ENCODE data around the gene ARF4.
"Not testable (repeated sequence)": the region's sequence is repeated elsewhere in the genome, so short reads cannot be mapped to it uniquely, and the experiment has no call there.

Gene ARF4

GRCh38 chr3:57597127-57597923, at the start of gene ARF4:
Gene ARF4 (minus strand): TSS chr3:57597344. CDS start chr3:57597140, 204 bp downstream.
- peak; percentile 97 for DNase-seq (ENCODE audit: low read depth)

- DNase-seq (ENCODE audit: low read depth): no peak
These were observed 49.6 kb upstream of the ARF4 start for GRCh38 chr3:57646723-57647122.

- no peak for DNase-seq (ENCODE audit: low read depth)
These were observed 47.6 kb upstream of the ARF4 start for GRCh38 chr3:57644740-57645139.

- DNase-seq (ENCODE audit: low read depth): no peak
These were observed 40.2 kb upstream of the ARF4 start for GRCh38 chr3:57637391-57637790.

DNA sequence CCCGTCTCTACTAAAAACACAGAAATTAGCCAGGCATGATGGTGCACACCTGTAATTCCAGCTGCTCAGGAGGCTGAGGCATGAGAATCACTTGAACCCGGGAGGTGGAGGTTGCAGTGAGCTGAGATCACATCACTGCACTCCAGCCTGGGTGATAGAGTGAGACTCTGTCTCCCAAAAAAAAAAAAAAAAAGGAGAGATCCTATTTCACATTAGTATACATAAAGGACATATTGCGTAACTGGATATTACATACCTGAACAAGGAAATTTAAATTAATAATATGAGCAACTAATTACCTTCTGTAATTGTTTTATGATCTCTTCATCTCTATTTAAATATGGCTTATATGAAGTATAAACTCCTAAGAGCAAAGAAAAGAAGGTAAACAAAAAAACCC, 37.1 kb upstream of the ARF4 start:
- DNase-seq (ENCODE audit: low read depth): not testable (repeated sequence)

- DNase-seq (ENCODE audit: low read depth): no peak
These were observed 30.8 kb upstream of the ARF4 start for GRCh38 chr3:57627976-57628375.

DNA sequence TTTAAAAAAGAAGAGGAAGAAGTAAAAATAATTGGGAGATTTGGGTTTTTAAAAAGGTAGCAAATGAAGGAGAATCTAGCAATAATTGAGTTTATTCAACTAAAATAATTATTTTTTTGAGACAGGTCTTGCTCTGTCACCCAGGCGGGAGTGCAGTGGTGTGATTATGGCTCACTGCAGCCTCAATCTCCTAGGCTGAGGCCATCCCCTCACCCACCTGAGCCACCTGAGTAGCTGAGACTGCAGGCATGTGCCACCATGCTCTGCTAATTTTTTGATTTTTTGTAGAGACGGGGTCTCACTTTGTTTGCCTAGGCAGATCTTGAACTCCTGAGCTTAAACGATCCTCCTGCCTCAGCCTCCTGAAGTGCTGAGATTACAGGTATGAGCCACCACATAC, 27.7 kb upstream of the ARF4 start:
- DNase-seq (ENCODE audit: low read depth): no peak

DNA sequence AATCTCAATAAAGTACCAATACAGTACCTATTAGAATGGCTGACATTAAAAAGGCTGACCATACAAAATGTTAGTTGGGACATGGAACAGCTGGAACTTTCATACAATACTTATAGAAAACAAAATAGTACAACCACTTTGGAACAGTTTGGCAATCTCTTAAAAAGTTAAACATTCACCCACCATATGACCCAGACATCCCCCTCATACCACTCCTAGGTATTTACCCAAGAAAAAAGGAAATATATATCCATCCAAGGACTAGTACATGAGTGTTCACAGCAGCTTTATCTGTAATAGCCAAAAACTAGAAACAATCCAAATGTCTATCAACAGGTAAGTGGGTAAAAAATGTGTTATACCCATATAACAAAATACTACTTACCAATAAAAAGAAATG, 25.2 kb upstream of the ARF4 start:
- no peak for DNase-seq (ENCODE audit: low read depth)

DNA sequence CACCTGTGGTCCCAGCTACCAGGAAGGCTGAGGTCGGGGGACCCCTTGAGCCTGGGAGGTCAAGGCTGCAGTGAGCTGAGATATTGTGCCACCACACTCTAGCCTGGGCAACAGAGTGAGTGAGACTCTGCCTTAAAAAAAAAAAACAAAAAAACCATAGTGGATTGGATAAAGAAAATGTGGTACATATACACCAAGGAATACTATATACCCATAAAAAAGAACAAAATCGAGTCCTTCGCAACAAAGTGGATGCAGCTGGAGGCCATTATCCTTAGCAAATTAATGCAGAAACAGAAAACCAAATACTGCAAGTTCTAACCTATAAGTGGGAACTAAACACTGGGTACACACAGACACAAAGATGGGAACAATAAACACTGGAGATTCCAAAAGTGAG, 20.6 kb upstream of the ARF4 start:
- no peak for DNase-seq (ENCODE audit: low read depth)

GRCh38 chr3:57616233-57616632, 19.1 kb upstream of the ARF4 start:
- no peak for DNase-seq (ENCODE audit: low read depth)

DNA sequence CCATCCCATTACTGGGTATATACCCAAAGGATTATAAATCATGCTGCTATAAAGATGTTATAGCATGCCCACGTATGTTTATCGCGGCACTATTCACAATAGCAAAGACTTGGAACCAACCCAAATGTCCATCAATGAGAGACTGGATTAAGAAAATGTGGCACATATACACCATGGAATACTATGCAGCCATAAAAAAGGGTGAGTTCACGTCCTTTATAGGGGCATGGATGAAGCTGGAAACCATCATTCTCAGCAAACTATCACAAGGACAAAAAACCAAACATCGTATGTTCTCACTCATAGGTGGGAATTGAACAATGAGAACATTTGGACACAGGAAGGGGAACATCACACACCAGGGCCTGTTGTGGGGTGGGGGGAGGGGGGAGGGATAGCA, 14.7 kb upstream of the ARF4 start:
- not testable (repeated sequence) for DNase-seq (ENCODE audit: low read depth)

- DNase-seq (ENCODE audit: low read depth): no peak
These were observed 8.5 kb upstream of the ARF4 start for GRCh38 chr3:57605683-57606082.

DNA sequence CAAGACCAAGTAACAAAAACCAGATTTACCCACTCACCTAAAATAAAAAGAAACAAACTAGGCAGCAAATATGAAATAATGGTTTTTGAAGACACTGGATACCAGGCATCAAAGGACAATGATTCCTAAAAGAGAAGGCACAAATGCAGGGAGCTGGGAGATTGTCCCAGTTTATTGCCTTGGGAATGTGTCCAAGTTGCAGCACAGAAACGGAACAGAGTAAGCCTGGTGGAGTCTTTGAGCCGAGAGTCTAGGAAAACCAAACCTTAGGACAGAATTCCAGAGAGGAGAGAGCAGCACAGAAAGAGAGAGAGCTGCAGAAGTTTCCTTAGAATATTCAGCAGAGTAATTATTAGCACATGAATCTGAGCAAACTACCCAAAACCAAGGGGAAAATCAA, 7.8 kb upstream of the ARF4 start:
- no peak for DNase-seq (ENCODE audit: low read depth)

GRCh38 chr3:57600195-57600594, 3.1 kb upstream of the ARF4 start:
- no peak for DNase-seq (ENCODE audit: low read depth)

DNA sequence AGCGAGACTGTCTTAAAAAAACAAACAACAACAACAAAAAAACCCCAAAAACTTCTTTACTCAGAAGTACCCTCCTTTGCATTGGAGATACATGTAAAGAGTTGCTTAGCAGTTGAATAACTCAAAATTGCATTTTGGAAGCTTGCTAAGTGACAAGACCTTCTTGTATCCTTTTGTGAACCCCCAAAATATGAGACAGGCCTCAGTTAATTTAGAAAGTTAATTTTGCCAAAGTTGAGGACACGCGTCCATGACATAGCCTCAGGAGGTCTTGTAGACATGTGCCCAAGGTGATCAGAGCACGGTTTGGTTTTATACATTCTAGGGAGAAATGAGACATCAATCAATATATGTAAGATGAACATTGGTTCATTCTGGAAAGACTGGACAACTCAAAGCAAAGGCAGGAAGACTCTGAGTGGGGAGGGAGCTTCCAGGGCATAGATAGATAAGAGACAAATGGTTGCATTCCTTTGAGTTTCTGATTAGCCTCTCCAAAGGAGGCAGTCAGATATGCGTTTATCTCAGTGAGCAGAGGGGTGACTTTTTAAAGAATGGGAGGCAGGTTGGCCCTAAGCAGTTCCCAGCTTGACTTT, 1.7 kb upstream of the ARF4 start:
- no peak for DNase-seq (ENCODE audit: low read depth)

- DNase-seq (ENCODE audit: low read depth): peak; percentile 34
These were observed 533 bp downstream of the ARF4 start for GRCh38 chr3:57596495-57597126.

DNA sequence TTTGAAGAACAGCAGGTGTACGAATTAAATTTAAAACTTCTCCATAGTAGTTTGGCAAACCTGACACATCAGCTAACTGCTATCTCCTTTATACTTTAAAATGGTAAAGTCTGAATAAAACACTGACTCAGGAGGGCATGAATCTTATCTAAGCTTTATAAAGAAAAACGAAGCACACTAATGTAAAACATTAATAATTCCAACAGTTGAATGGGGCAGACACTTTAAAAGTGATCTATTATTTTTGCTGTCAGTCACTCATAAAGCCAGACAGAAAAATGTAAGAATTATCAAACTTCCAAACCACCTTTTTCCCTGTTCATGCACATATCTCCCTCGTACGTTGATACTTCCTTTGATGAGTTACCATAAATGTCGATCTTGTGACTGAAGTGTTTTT, 2.6 kb downstream of the ARF4 start:
- no peak for DNase-seq (ENCODE audit: low read depth)

- no peak for DNase-seq (ENCODE audit: low read depth)
These were observed 3.0 kb downstream of the ARF4 start for GRCh38 chr3:57594144-57594543.

- DNase-seq (ENCODE audit: low read depth): no peak
These were observed 4.8 kb downstream of the ARF4 start for GRCh38 chr3:57592306-57592705.

DNA sequence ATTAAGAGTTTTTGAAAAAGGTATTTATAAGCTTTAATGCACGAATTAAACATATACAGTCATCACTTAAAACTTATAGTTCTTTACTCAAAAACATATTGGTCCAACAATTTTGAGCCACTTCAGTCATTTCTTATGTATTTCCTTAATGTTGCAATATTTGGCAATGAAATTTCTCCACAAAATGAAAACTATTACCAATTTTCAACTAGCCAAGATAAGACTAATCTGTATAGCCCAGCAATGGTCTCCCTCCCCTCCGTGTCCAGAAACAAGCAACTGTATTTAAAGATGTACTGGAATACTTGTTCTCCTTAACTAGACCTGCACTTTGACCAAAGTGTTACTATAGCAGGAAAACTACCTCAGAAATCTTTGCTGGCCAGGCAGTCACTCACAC, 9.2 kb downstream of the ARF4 start:
- no peak for DNase-seq (ENCODE audit: low read depth)

DNA sequence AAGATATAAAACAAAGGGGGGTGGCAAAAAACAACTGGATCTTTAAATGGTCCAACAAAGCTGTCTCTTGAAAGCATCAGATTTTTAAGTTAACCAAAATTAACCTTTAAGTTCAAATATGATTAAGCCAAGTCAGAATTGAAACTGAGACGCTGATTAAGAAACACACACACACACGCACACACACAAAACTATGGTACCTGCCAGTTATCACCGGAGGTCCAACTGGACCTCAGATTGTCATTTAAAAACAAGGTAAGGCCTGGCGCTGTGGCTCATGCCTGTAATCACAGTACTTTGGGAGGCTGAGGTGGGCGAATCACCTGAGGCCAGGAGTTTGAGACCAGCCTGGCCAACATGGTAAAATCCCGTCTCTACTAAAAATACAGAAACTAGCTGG, 10.4 kb downstream of the ARF4 start:
- no peak for DNase-seq (ENCODE audit: low read depth)

DNA sequence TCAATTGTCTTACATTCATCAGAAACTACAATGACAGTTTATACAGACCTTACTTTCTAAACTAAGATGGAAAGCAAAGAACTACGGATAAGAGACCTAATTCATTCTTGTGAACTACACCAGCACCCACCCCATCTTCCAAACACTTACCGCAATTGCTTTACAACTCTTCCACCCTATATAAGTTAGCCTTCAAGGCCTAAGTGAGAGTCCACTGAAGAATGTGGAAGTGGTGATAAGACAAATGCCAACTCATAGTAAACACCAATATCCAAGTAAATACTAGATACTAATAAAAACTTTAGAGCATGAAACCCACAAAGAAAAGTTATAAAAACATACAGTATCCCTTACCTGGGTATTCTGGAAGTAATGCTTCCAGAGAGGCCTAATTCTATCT, 13.6 kb downstream of the ARF4 start:
- no peak for DNase-seq (ENCODE audit: low read depth)

GRCh38 chr3:57582474-57583168, 14.5 kb downstream of the ARF4 start:
- no peak for DNase-seq (ENCODE audit: low read depth)

Data from stimulated activated CD8-positive, alpha-beta memory T cell treated with anti-CD3 and anti-CD28 coated beads, Interleukin-15, amount 100 ng/mL, for 1 hour (primary cell).